Measurements from ENCODE around the gene TMEFF1. TPM values are rescaled to one million over a fixed set of nuclear protein-coding genes. Genes with fewer than 3 reads are reported as not detected.

Gene TMEFF1
- total RNA-seq, 1 experiment from 2014 or later = 1.7 TPM

DNA sequence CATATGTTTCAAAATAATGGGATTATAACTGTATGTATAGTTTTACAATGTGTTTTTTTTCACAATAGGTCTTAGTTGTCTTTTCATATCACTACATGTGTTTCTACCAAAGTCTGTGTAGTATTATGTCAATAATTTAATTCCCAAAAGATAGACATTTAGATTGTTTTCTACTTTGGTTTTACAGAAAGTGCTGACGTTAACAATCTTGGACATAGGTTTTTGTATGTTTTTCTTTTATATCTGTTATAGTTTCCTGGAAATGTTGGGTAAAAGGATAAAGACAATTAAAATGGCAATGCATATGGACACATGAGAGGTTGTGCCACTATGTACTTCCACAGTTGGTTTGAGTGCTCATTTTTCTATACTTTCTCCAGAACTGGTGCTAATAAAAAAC lies 15.2 kb downstream of the TMEFF1 start:
- Mint-ChIP-seq H3K36me3 (ENCODE audit: insufficient read depth, unreplicated experiment) (no peaks in the 10 kb centered on the region), H3K4me1 (ENCODE audit: low read depth, unreplicated experiment) (no peaks in the 10 kb centered on the region), H3K9me3 (ENCODE audit: low read depth, unreplicated experiment) (no peaks in the 10 kb centered on the region), H3K27me3 (ENCODE audit: unreplicated experiment) (no peaks in the 10 kb centered on the region), H3K27ac (ENCODE audit: unreplicated experiment) (no peak overlapping the region), H3K4me3 (ENCODE audit: low read depth, unreplicated experiment) (no peak overlapping the region)
- CTCF ChIA-PET = no interaction called here
- TF ChIP-seq, protein P1, sequence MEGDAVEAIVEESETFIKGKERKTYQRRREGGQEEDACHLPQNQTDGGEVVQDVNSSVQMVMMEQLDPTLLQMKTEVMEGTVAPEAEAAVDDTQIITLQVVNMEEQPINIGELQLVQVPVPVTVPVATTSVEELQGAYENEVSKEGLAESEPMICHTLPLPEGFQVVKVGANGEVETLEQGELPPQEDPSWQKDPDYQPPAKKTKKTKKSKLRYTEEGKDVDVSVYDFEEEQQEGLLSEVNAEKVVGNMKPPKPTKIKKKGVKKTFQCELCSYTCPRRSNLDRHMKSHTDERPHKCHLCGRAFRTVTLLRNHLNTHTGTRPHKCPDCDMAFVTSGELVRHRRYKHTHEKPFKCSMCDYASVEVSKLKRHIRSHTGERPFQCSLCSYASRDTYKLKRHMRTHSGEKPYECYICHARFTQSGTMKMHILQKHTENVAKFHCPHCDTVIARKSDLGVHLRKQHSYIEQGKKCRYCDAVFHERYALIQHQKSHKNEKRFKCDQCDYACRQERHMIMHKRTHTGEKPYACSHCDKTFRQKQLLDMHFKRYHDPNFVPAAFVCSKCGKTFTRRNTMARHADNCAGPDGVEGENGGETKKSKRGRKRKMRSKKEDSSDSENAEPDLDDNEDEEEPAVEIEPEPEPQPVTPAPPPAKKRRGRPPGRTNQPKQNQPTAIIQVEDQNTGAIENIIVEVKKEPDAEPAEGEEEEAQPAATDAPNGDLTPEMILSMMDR (IDR thresholded peaks at IDR 0.05; ENCODE audit: unreplicated experiment) = no peak
- DNase-seq = no peak
- intact Hi-C loops (cut with micrococcal nuclease; ENCODE audit: unreplicated experiment) = no loop called here
- no TSS peak for BruUV-seq (replicated peaks)

DNA sequence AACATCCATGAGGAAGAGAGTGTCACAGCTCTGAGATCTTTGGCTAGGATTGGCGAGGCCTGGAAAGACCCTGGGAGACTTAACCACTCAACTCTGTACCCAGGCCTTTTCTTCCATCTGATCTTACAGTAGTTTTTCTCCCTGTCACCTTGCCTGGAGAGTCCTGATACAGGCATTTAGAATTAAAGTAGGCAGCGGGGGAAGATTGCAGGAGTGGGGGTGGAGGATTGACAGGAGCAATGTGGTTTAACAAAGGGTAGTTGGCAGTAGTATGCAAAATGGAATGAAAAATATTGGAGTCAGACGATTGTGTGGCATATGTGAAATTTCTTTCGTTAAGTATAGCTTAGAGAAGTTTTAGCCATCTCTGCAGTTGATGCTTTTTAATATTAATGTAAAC lies 16.9 kb downstream of the TMEFF1 start:
- DNase-seq = no peak
- no peak overlapping the region for H3K27ac Mint-ChIP-seq (ENCODE audit: unreplicated experiment)
- intact Hi-C loops (cut with micrococcal nuclease; ENCODE audit: unreplicated experiment) = no loop called here
- CTCF ChIA-PET = no interaction called here
- H3K27me3 Mint-ChIP-seq (ENCODE audit: unreplicated experiment) = no peaks in the 10 kb centered on the region
- BruUV-seq (replicated peaks) = no TSS peak
- no peaks in the 10 kb centered on the region for H3K4me1 Mint-ChIP-seq (ENCODE audit: low read depth, unreplicated experiment)
- H3K9me3 Mint-ChIP-seq (ENCODE audit: low read depth, unreplicated experiment) = no peaks in the 10 kb centered on the region
- no peak overlapping the region for H3K4me3 Mint-ChIP-seq (ENCODE audit: low read depth, unreplicated experiment)
- H3K36me3 Mint-ChIP-seq (ENCODE audit: insufficient read depth, unreplicated experiment) = no peaks in the 10 kb centered on the region
- TF ChIP-seq, protein P1 (IDR thresholded peaks at IDR 0.05; ENCODE audit: unreplicated experiment) = no peak

DNA sequence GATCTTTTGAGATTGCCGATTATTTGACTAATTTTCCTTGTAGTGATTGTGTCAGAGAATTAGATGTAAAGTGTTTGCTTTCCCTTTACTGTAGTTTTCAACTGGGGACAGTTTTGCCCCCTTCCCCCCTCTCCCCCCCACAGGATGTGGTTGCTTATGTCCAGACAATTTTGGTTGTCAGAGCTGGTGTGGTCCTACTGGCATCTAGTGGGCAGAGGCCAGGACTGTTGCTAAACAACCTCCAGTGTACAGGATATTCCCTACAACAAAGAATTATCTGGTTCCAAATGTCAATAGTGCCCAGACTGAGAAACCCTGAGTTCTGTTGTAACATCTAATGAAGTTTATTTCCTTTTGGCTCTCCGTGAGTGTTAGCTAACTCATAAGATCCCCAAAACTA lies 20.0 kb downstream of the TMEFF1 start:
- no peaks in the 10 kb centered on the region for H3K4me1 Mint-ChIP-seq (ENCODE audit: low read depth, unreplicated experiment)
- no peak overlapping the region for H3K27ac Mint-ChIP-seq (ENCODE audit: unreplicated experiment)
- TF ChIP-seq, protein P1 (IDR thresholded peaks at IDR 0.05; ENCODE audit: unreplicated experiment) = no peak
- BruUV-seq (replicated peaks) = no TSS peak
- no peak for DNase-seq
- H3K27me3 Mint-ChIP-seq (ENCODE audit: unreplicated experiment) = no peaks in the 10 kb centered on the region
- H3K9me3 Mint-ChIP-seq (ENCODE audit: low read depth, unreplicated experiment) = no peaks in the 10 kb centered on the region
- intact Hi-C loops (cut with micrococcal nuclease; ENCODE audit: unreplicated experiment) = no loop called here
- CTCF ChIA-PET = no interaction called here
- no peak overlapping the region for H3K4me3 Mint-ChIP-seq (ENCODE audit: low read depth, unreplicated experiment)
- H3K36me3 Mint-ChIP-seq (ENCODE audit: insufficient read depth, unreplicated experiment) = no peaks in the 10 kb centered on the region

DNA sequence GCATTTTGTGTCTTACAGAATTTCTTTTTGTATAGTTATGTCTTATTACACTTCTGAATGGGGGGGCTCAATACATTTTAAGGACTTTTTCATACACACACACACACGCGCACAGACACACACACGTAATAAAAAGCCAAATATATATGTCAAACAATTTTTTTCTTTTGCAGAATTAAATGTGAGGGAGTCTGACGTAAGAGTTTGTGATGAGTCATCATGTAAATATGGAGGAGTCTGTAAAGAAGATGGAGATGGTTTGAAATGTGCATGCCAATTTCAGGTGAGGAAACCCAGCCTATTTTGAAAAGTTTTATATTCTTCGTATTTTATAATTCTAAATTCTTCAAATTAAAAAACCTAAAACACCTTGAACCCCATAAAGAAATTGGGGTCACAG lies 25.6 kb downstream of the TMEFF1 start:
- intact Hi-C loops (cut with micrococcal nuclease; ENCODE audit: unreplicated experiment) = no loop called here
- BruUV-seq (replicated peaks) = no TSS peak
- CTCF ChIA-PET = no interaction called here

More for the DNA sequence above, 25.6 kb downstream of the TMEFF1 start:
- Mint-ChIP-seq H3K4me1 (ENCODE audit: low read depth, unreplicated experiment) (no peaks in the 10 kb centered on the region), H3K36me3 (ENCODE audit: insufficient read depth, unreplicated experiment) (no peaks in the 10 kb centered on the region), H3K9me3 (ENCODE audit: low read depth, unreplicated experiment) (no peaks in the 10 kb centered on the region), H3K27me3 (ENCODE audit: unreplicated experiment) (no peaks in the 10 kb centered on the region), H3K27ac (ENCODE audit: unreplicated experiment) (no peak overlapping the region), H3K4me3 (ENCODE audit: low read depth, unreplicated experiment) (no peak overlapping the region)
- TF ChIP-seq, protein P1 (IDR thresholded peaks at IDR 0.05; ENCODE audit: unreplicated experiment) = no peak
- DNase-seq = no peak
